OCI-LY7 (cell line): ENCODE measurements around the gene KRT80. TPM values are rescaled to one million over a fixed set of nuclear protein-coding genes. Genes with fewer than 3 reads are reported as not detected.

Source experiments
- BruUV-seq: library from RNA; stranded (reverse); fragments of 400-500 nt; replicated peaks from 2 replicates; lab custom pipeline; 2021; lab: Mats Ljungman, UMichigan
- CTCF ChIA-PET: fragments of 300-600 bp; sonication (Branson Sonifier 250); formaldehyde crosslinking; loops from one replicate; lab custom pipeline; 2022; ENCODE audit warnings: antibody characterized with exemption; ENCODE audit not compliant: unreplicated experiment; lab: Charles Lee
- POLR2A ChIA-PET: fragments of 300-600 bp; sonication (Branson Sonifier 250); formaldehyde crosslinking; loops from one replicate; lab custom pipeline; 2022; ENCODE audit warnings: antibody characterized with exemption; lab: Charles Lee
- DNase-seq: peaks from one replicate; pipeline ENCODE4 v3.0.0-alpha.2; 2015; ENCODE audit warnings: low spot score
- H2AFZ ChIP-seq: fragments of 200-600 bp; sonication (generic), shearing (Covaris generic); 2 replicates; pipeline ENCODE4 v1.6.1; 2014; ENCODE audit warnings: mild to moderate bottlenecking, antibody characterized with exemption, low read length, moderate library complexity
- H3K27ac ChIP-seq: fragments of 200-600 bp; sonication (generic); 2 replicates; pipeline ENCODE4 v1.5.1; 2014; ENCODE audit warnings: mixed run types, low read depth, mild to moderate bottlenecking, moderate library complexity, low read length, inconsistent platforms; ENCODE audit not compliant: poor library complexity, severe bottlenecking
- H3K36me3 ChIP-seq: fragments of 200-600 bp; sonication (generic); 2 replicates; pipeline ENCODE4 v1.6.1; 2014; ENCODE audit warnings: mild to moderate bottlenecking, antibody characterized with exemption, low read length, moderate library complexity, mixed read lengths; ENCODE audit not compliant: insufficient read depth
- H3K4me1 ChIP-seq: fragments of 200-600 bp; sonication (generic); 2 replicates; pipeline ENCODE4 v1.5.1; 2014; ENCODE audit warnings: mild to moderate bottlenecking, low read length; ENCODE audit not compliant: insufficient read depth, poor library complexity, severe bottlenecking
- H3K4me2 ChIP-seq: fragments of 200-600 bp; sonication (generic); 2 replicates; pipeline ENCODE4 v1.6.1; 2014; ENCODE audit warnings: mild to moderate bottlenecking, low read length
- H3K4me3 ChIP-seq: fragments of 200-600 bp; sonication (generic); 2 replicates; pipeline ENCODE4 v1.5.1; 2014; ENCODE audit warnings: mild to moderate bottlenecking, low read depth, low read length; ENCODE audit not compliant: poor library complexity, severe bottlenecking
- H3K79me2 ChIP-seq: fragments of 200-600 bp; sonication (generic); 2 replicates; pipeline ENCODE4 v1.6.1; 2016; ENCODE audit warnings: low read depth, mild to moderate bottlenecking, low read length, moderate library complexity, mixed read lengths; ENCODE audit not compliant: insufficient read depth
- H3K9me2 ChIP-seq: fragments of 200-600 bp; sonication (generic); 2 replicates; pipeline ENCODE4 v1.6.1; 2016; ENCODE audit warnings: mild to moderate bottlenecking, low read length, mixed read lengths; ENCODE audit not compliant: insufficient read depth
- H3K9me3 ChIP-seq: fragments of 200-600 bp; sonication (generic); 2 replicates; pipeline ENCODE4 v1.6.1; 2014; ENCODE audit warnings: mild to moderate bottlenecking, mixed run types, low read length, mixed read lengths
- H4K20me1 ChIP-seq: fragments of 200-600 bp; sonication (generic); 2 replicates; pipeline ENCODE4 v1.6.1; 2014; ENCODE audit warnings: mild to moderate bottlenecking, antibody characterized with exemption, low read length, moderate library complexity, mixed read lengths; ENCODE audit not compliant: insufficient read depth
- EZH2phosphoT487 ChIP-seq: fragments of 200-600 bp; sonication (generic); IDR thresholded peaks from 2 replicates; pipeline ENCODE4 v1.6.1; 2018; ENCODE audit warnings: low read depth, borderline replicate concordance, mild to moderate bottlenecking, mixed run types, antibody characterized with exemption, low read length, moderate library complexity, mixed read lengths
- intact Hi-C: fragments of 100-400 bp; cut with micrococcal nuclease; formaldehyde crosslinking; loops from one replicate; pipeline ENCODE4 v1.10.0; 2022; ENCODE audit not compliant: unreplicated experiment
- total RNA-seq, 2 experiments: library from RNA; depleted of rRNA in 1 of 2; stranded (reverse); fragments of >200 nt in 1 of 2; shearing (Covaris generic) in 1 of 2; gene quantifications; 2 replicates each; pipeline ENCODE4 v1.2.3, GENCODE V29; 2014 to 2022
- TF ChIP-seq, protein P1 (sequence below): fragments of 200-600 bp; sonication (generic); conservative IDR thresholded peaks from 2 replicates; pipeline ENCODE4 v1.5.1; 2014; ENCODE audit warnings: mild to moderate bottlenecking, antibody characterized with exemption, low read length, moderate library complexity, mixed read lengths

Gene KRT80
- total RNA-seq, 2 experiments from 2014 or later = not detected

- TF ChIP-seq, protein P1, sequence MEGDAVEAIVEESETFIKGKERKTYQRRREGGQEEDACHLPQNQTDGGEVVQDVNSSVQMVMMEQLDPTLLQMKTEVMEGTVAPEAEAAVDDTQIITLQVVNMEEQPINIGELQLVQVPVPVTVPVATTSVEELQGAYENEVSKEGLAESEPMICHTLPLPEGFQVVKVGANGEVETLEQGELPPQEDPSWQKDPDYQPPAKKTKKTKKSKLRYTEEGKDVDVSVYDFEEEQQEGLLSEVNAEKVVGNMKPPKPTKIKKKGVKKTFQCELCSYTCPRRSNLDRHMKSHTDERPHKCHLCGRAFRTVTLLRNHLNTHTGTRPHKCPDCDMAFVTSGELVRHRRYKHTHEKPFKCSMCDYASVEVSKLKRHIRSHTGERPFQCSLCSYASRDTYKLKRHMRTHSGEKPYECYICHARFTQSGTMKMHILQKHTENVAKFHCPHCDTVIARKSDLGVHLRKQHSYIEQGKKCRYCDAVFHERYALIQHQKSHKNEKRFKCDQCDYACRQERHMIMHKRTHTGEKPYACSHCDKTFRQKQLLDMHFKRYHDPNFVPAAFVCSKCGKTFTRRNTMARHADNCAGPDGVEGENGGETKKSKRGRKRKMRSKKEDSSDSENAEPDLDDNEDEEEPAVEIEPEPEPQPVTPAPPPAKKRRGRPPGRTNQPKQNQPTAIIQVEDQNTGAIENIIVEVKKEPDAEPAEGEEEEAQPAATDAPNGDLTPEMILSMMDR = no peak
- ChIA-PET POLR2A (no interaction called here), CTCF (no interaction called here)
- BruUV-seq = no TSS peak
- Histone ChIP-seq H4K20me1 (no peaks in the 10 kb centered on the region), H3K4me1 (no peaks in the 10 kb centered on the region), H3K79me2 (no peaks in the 10 kb centered on the region), H3K27ac (no peak overlapping the region), H3K9me2 (no peaks in the 10 kb centered on the region), H2AFZ (no peak overlapping the region), H3K4me3 (no peak overlapping the region), H3K9me3 (no peaks in the 10 kb centered on the region), H3K4me2 (no peak overlapping the region), H3K36me3 (no peaks in the 10 kb centered on the region)
- intact Hi-C loops = no loop called here
- DNase-seq = no peak
These were observed 8.4 kb upstream of the KRT80 start for GRCh38 chr12:52200086-52200780.

DNA sequence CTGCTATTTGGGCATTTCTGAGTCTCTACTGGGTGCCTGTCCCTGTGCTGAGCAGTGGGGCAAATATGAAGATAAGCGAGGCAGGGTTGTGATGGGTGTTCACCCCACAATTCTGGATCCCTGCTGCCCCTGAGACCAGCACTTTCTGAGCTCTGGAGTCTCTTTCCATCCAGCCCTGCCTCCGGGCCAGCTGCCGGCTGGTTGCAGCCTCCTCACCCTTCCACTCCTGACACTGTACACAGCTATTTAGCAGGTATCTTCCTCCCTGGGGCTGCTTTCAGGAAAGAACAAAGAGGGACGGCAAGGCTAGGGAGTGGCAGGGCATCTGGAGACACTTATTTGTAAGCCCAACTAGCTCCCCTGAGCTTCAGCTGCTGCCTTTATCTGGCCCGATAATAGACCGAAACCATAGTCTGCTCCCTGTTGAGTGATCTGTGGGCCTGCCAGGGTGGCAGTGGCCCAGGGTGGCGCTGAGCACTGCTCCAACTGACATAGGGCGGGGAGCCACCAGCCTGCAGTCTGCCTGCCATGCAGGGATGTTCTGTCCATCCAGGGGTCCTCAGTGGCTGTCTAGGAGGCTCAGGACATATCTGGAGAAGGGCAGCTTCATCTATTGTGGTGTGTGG lies 7.6 kb upstream of the KRT80 start:
- intact Hi-C loops = no loop called here
- H2AFZ ChIP-seq = no peak overlapping the region
- no TSS peak for BruUV-seq

More for the DNA sequence above, 7.6 kb upstream of the KRT80 start:
- H3K27ac ChIP-seq = no peak overlapping the region
- H3K9me2 ChIP-seq = no peaks in the 10 kb centered on the region
- H3K36me3 ChIP-seq = no peaks in the 10 kb centered on the region
- no peaks in the 10 kb centered on the region for H4K20me1 ChIP-seq
- H3K9me3 ChIP-seq = no peaks in the 10 kb centered on the region
- H3K4me3 ChIP-seq = no peak overlapping the region
- H3K79me2 ChIP-seq = no peaks in the 10 kb centered on the region
- no peaks in the 10 kb centered on the region for H3K4me1 ChIP-seq
- POLR2A ChIA-PET = interaction anchor here (0.6 kb wide), 1 partner anchor 52 kb away, joined by 3 read pairs; no protein-coding TSS in a partner anchor
- H3K4me2 ChIP-seq = no peak overlapping the region
- DNase-seq = no peak
- TF ChIP-seq, protein P1 = no peak
- no peak for TF ChIP-seq EZH2phosphoT487
- CTCF ChIA-PET = no interaction called here
